Stimulated activated naive CD8-positive, alpha-beta T cell treated with anti-CD3 and anti-CD28 coated beads, Interleukin-15, Interleukin-2, amounts not matched to agents 100 ng/mL and 50 ng/mL, for 24 hours (primary cell): ENCODE results near the gene BRSK2.

Source experiments
- H3K27ac Mint-ChIP-seq: one replicate; pipeline ENCODE4 v1.8.0; 2021; ENCODE audit warnings: mild to moderate bottlenecking, mixed read lengths
- H3K27me3 Mint-ChIP-seq: one replicate; pipeline ENCODE4 v1.8.0; 2021; ENCODE audit warnings: mixed read lengths
- H3K36me3 Mint-ChIP-seq: one replicate; pipeline ENCODE4 v1.8.0; 2021; ENCODE audit warnings: low read depth, mixed read lengths
- H3K4me1 Mint-ChIP-seq: one replicate; pipeline ENCODE4 v1.8.0; 2021; ENCODE audit warnings: low read depth, mixed read lengths
- H3K4me3 Mint-ChIP-seq: one replicate; pipeline ENCODE4 v1.8.0; 2021; ENCODE audit warnings: mild to moderate bottlenecking, mixed read lengths
- H3K9me3 Mint-ChIP-seq: one replicate; pipeline ENCODE4 v1.8.0; 2021; ENCODE audit warnings: mixed read lengths

BRSK2 gene

DNA sequence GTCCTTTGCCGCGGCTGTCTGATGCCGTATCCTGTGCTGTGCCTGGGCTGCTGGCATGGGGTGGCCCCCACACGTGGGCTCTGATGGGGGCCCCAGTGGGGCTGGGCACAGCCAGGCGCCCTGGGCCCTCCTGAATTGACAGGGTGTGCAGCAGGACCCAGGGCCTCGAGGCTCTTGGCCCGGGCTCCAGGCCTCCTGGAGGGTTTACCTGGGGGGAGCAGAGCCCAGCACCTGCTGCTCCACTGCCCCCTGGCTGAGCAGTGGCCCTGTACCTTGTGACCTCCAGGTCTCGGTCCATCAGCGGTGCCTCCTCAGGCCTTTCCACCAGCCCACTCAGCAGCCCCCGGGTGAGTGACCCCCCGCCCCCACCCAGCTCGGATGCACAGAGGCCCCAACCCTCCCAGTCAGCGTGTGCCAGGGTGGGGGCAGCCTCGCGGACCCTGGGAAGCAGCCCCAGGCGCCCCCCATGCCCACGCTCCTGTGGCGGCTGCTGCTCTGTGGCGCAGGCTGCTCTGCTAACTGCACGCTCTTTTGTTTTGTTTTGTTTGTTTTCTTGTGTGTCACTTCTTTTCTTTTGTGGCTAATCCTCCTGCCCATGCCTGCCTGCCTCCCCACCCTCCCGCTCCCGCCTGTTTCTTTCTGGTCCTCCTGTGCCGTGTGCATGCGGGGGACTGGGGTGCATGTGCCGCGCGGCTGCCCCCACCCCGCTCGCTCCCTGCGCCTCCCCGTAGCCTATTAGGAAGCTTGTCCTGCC, 59.9 kb downstream of the BRSK2 start:
- Mint-ChIP-seq H3K36me3 (no peaks in the 10 kb centered on the region), H3K4me3 (no peak overlapping the region), H3K4me1 (no peaks in the 10 kb centered on the region), H3K9me3 (no peaks in the 10 kb centered on the region), H3K27ac (no peak overlapping the region), H3K27me3 (no peaks in the 10 kb centered on the region)

DNA sequence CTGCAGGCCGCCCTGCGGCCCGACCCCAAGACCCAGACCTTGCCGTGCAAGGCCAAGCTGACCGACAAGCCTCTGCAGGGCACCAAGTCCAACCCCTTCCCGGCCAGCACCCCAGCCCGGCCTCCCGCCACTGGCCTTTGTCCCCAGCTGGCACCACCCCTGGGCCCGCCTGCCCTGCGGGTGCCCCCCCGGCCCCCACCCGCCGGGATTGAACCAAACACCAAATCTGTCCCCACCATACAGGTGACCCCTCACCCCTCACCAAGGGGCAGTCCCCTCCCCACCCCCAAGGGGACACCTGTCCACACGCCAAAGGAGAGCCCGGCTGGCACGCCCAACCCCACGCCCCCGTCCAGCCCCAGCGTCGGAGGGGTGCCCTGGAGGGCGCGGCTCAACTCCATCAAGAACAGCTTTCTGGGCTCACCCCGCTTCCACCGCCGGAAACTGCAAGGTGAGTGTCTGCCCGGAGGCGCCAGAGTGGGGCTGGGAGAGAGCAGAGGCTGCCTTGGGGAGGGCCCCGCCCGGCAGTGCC, 60.7 kb downstream of the BRSK2 start:
- Mint-ChIP-seq H3K27ac (no peak overlapping the region), H3K27me3 (no peaks in the 10 kb centered on the region), H3K9me3 (no peaks in the 10 kb centered on the region), H3K4me1 (no peaks in the 10 kb centered on the region), H3K36me3 (no peaks in the 10 kb centered on the region), H3K4me3 (no peak overlapping the region)

GRCh38 chr11:1450949-1451710, 61.4 kb downstream of the BRSK2 start:
- no peaks in the 10 kb centered on the region for H3K9me3 Mint-ChIP-seq
- H3K27me3 Mint-ChIP-seq = no peaks in the 10 kb centered on the region
- H3K27ac Mint-ChIP-seq = no peak overlapping the region
- no peaks in the 10 kb centered on the region for H3K36me3 Mint-ChIP-seq
- H3K4me1 Mint-ChIP-seq = no peaks in the 10 kb centered on the region
- H3K4me3 Mint-ChIP-seq = no peak overlapping the region

- H3K27me3 Mint-ChIP-seq = no peaks in the 10 kb centered on the region
- no peaks in the 10 kb centered on the region for H3K9me3 Mint-ChIP-seq
- H3K36me3 Mint-ChIP-seq = no peaks in the 10 kb centered on the region
- H3K4me1 Mint-ChIP-seq = no peaks in the 10 kb centered on the region
- H3K4me3 Mint-ChIP-seq = no peak overlapping the region
- no peak overlapping the region for H3K27ac Mint-ChIP-seq
Observed at GRCh38 chr11:1451781-1452470, 62.2 kb downstream of the BRSK2 start.

GRCh38 chr11:1452744-1453143, 63.0 kb downstream of the BRSK2 start:
- H3K4me3 Mint-ChIP-seq = no peak overlapping the region
- no peaks in the 10 kb centered on the region for H3K36me3 Mint-ChIP-seq
- no peaks in the 10 kb centered on the region for H3K9me3 Mint-ChIP-seq
- H3K4me1 Mint-ChIP-seq = no peaks in the 10 kb centered on the region
- no peak overlapping the region for H3K27ac Mint-ChIP-seq
- H3K27me3 Mint-ChIP-seq = no peaks in the 10 kb centered on the region

GRCh38 chr11:1453611-1454034, 63.9 kb downstream of the BRSK2 start:
- Mint-ChIP-seq H3K9me3 (no peaks in the 10 kb centered on the region), H3K27me3 (no peaks in the 10 kb centered on the region), H3K36me3 (no peaks in the 10 kb centered on the region), H3K4me1 (no peaks in the 10 kb centered on the region), H3K4me3 (no peak overlapping the region), H3K27ac (no peak overlapping the region)

DNA sequence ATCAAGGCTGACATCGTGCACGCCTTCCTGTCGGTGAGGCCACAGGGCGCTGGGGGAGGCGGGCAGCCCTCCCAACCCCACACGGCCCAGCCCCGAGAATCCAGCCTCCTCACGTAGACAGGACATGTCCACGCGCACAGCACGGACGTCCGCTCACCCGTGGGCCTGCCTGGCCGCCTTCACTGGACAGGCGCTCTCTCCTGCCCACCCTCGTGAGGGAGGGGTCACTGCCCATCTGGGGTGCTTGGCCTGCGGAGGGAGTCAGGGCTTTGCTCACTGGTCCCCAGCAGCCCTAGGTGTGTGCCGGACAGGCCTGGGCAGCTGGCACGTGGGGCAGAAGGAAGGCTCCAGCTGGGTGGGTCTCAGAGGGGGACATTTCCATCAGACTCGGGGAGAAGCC, 64.8 kb downstream of the BRSK2 start:
- H3K27me3 Mint-ChIP-seq = no peaks in the 10 kb centered on the region
- no peaks in the 10 kb centered on the region for H3K9me3 Mint-ChIP-seq
- H3K27ac Mint-ChIP-seq = no peak overlapping the region
- H3K4me3 Mint-ChIP-seq = no peak overlapping the region
- no peaks in the 10 kb centered on the region for H3K4me1 Mint-ChIP-seq
- no peaks in the 10 kb centered on the region for H3K36me3 Mint-ChIP-seq

DNA sequence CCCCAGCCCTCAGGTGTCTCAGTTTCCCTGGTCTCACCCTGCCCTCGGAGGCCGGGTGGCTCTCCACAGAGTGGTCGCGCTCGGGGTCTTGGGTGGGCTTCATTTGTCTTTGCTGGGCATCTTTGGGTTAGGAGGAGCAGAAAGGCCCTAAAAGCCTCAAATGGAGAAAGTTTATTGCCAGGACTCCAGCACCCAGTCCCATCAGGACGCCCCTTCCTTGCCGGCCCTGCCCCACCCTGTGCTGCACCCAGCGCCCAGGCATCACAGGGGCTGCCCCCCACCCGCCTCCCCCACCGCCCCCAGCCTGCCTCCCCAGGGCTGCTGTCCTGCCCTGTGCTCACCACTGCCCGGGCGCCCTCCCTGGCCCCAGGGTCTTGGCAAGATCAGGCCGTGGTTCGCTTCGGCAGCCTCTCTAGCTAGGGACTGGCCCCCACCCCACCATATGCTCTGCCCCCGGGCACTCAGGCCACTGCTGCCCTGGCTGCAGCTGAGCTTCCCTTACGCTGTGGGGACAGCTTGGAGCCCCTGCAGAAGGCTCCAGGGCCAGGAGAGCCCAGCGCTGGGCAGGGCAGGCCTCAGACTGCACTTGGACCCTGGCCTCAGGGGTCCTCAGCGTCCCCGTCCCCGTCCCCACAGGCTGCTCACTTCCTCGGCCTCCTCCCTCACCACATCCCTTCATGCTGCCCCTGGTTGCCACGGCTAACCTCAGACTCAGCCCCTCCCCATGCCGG, 65.5 kb downstream of the BRSK2 start:
- Mint-ChIP-seq H3K36me3 (no peaks in the 10 kb centered on the region), H3K27me3 (no peaks in the 10 kb centered on the region), H3K9me3 (no peaks in the 10 kb centered on the region), H3K4me3 (no peak overlapping the region), H3K4me1 (no peaks in the 10 kb centered on the region), H3K27ac (no peak overlapping the region)

DNA sequence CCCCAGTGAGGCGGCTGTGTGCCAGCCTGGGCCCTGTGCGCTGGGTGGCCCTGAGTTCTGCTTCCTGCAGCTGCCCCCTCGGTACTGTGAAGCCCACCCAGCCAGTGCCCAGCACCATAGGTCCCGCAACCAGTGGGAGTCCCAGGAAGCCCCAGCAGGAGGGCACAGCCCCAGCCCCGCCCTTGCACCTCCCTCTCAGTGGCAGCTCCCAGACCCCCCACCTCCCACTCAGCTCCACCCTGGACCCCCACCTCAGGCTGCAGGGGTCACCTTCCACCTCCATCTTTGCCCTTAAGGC, 66.0 kb downstream of the BRSK2 start:
- no peaks in the 10 kb centered on the region for H3K27me3 Mint-ChIP-seq
- H3K36me3 Mint-ChIP-seq = no peaks in the 10 kb centered on the region
- H3K27ac Mint-ChIP-seq = no peak overlapping the region
- no peak overlapping the region for H3K4me3 Mint-ChIP-seq
- no peaks in the 10 kb centered on the region for H3K9me3 Mint-ChIP-seq
- H3K4me1 Mint-ChIP-seq = no peaks in the 10 kb centered on the region

DNA sequence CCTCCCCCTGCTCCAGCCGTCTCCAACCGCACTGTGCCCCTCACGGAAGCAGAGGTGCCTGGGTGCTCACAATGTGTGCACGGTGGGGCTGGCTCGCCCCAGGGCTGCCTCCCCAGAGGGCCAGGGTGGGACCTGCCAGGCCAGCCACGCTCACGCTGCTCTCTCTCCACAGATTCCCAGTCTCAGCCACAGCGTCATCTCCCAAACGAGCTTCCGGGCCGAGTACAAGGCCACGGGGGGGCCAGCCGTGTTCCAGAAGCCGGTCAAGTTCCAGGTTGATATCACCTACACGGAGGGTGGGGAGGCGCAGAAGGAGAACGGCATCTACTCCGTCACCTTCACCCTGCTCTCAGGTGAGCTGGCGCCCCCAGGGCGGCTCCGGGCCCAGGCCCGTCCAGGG, 66.4 kb downstream of the BRSK2 start:
- Mint-ChIP-seq H3K9me3 (no peaks in the 10 kb centered on the region), H3K36me3 (no peaks in the 10 kb centered on the region), H3K27me3 (no peaks in the 10 kb centered on the region), H3K4me1 (no peaks in the 10 kb centered on the region), H3K4me3 (no peak overlapping the region), H3K27ac (no peak overlapping the region)

DNA sequence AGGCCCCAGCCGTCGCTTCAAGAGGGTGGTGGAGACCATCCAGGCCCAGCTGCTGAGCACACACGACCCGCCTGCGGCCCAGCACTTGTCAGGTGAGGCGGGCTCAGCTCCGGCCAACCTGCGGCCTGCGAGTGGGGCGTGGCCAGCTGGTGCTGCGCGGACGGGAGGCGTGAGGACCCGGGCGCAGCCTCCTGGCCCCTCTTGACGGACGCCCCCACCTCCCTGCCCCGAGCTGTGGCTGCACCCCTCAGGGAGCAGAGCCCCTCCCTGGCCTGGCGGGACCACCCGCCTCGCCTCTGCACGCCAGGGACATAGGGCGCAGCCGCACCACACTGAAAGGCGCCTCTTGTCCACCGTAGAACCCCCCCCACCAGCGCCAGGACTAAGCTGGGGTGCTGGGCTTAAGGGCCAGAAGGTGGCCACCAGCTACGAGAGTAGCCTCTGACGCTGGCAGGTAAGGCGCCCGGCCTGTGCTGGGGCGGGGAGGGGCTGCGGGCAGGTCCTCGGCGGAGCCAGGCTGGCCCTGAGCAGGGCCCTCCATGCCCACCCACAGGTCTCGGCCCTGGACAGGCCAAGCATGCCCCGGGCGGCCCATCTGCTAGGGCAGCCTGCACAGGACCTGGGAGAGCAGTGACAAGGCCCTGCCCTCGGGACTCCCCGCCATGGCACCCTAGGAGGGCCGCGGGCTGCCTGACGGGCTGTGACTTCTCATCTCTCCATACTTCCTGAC, 67.0 kb downstream of the BRSK2 start:
- Mint-ChIP-seq H3K9me3 (no peaks in the 10 kb centered on the region), H3K4me3 (no peak overlapping the region), H3K27me3 (no peaks in the 10 kb centered on the region), H3K4me1 (no peaks in the 10 kb centered on the region), H3K27ac (no peak overlapping the region), H3K36me3 (no peaks in the 10 kb centered on the region)

DNA sequence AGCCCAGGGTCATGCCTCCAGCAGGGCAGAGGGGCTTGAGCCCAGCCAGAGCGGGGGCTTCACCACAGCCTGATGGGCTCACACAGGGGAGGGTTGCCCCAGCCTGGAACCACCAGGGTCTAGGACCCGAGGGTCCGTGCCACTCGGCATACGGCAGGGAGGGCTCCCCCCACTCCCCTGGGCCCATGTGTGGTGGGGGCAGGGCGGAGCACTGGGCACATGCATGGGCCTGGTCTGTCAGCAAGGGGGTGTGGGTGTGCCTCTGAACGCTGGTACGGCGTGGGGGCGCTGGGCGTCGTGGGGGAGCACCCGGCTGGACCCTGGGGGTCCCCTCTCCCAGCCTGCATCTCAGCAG, 67.6 kb downstream of the BRSK2 start:
- no peaks in the 10 kb centered on the region for H3K9me3 Mint-ChIP-seq
- H3K27me3 Mint-ChIP-seq = no peaks in the 10 kb centered on the region
- H3K4me1 Mint-ChIP-seq = no peaks in the 10 kb centered on the region
- no peaks in the 10 kb centered on the region for H3K36me3 Mint-ChIP-seq
- H3K4me3 Mint-ChIP-seq = no peak overlapping the region
- no peak overlapping the region for H3K27ac Mint-ChIP-seq

GRCh38 chr11:1457856-1458255, 68.1 kb downstream of the BRSK2 start:
- H3K27ac Mint-ChIP-seq = no peak overlapping the region
- no peak overlapping the region for H3K4me3 Mint-ChIP-seq
- no peaks in the 10 kb centered on the region for H3K9me3 Mint-ChIP-seq
- H3K36me3 Mint-ChIP-seq = no peaks in the 10 kb centered on the region
- no peaks in the 10 kb centered on the region for H3K4me1 Mint-ChIP-seq
- no peaks in the 10 kb centered on the region for H3K27me3 Mint-ChIP-seq
